Activated naive CD8-positive, alpha-beta T cell treated with anti-CD3 and anti-CD28 coated beads, Interleukin-2, amount 50 U/mL, for 24 hours (primary cell): Measurements from ENCODE around the gene ARHGAP24.
"Not testable (repeated sequence)": the region's sequence is repeated elsewhere in the genome, so short reads cannot be mapped to it uniquely, and the experiment has no call there.

ENCODE experiments used
- ATAC-seq: fragments of 150-1000 bp; cut with Tn5 transposase; one replicate; pipeline ENCODE4 v1.10.0; 2021
- DNase-seq: peaks from one replicate; pipeline ENCODE4 v3.0.0; 2021
- H3K27ac Mint-ChIP-seq: one replicate; pipeline ENCODE4 v1.8.0; 2021; ENCODE audit warnings: mild to moderate bottlenecking, mixed read lengths
- H3K27me3 Mint-ChIP-seq: one replicate; pipeline ENCODE4 v1.8.0; 2021; ENCODE audit warnings: mixed read lengths
- H3K36me3 Mint-ChIP-seq: one replicate; pipeline ENCODE4 v1.8.0; 2021; ENCODE audit warnings: low read depth, mixed read lengths
- H3K4me1 Mint-ChIP-seq: one replicate; pipeline ENCODE4 v1.8.0; 2021; ENCODE audit warnings: mixed read lengths
- H3K4me3 Mint-ChIP-seq: one replicate; pipeline ENCODE4 v1.8.0; 2021; ENCODE audit warnings: mild to moderate bottlenecking, moderate library complexity, mixed read lengths
- H3K9me3 Mint-ChIP-seq: one replicate; pipeline ENCODE4 v1.8.0; 2021; ENCODE audit warnings: mixed read lengths

ARHGAP24 gene

GRCh38 chr4:85659610-85660218 is 184.8 kb downstream of the ARHGAP24 start:
- Mint-ChIP-seq H3K9me3 (no peaks in the 10 kb centered on the region), H3K4me3 (no peak overlapping the region), H3K4me1 (peaks cover 4% of the 10 kb centered on the region), H3K27ac (no peak overlapping the region), H3K27me3 (no peaks in the 10 kb centered on the region), H3K36me3 (no peaks in the 10 kb centered on the region)
- no peak for ATAC-seq
- no peak for DNase-seq

DNA sequence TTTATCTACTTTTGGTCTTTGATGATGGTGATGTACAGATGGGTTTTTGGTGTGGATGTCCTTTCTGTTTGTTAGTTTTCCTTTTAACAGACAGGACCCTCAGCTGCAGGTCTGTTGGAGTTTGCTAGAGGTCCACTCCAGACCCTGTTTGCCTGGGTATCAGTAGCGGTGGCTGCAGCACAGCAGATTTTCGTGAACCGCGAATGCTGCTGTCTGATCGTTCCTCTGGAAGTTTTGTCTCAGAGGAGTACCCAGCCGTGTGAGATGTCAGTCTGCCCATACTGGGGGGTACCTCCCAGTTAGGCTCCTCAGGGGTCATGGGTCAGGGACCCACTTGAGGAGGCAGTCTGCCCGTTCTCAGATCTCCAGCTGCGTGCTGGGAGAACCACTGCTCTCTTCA is 191.7 kb downstream of the ARHGAP24 start:
- ATAC-seq, H3K27me3 Mint-ChIP-seq, H3K27ac Mint-ChIP-seq, DNase-seq, H3K4me3 Mint-ChIP-seq, H3K9me3 Mint-ChIP-seq, H3K36me3 Mint-ChIP-seq, H3K4me1 Mint-ChIP-seq: not testable (repeated sequence)

- H3K9me3 Mint-ChIP-seq, result peaks cover 9% of the 10 kb centered on the region
- H3K4me3 Mint-ChIP-seq, result no peak overlapping the region
- no peaks in the 10 kb centered on the region for H3K27me3 Mint-ChIP-seq
- no peak overlapping the region for H3K27ac Mint-ChIP-seq
- DNase-seq (no peak), ATAC-seq (no peak)
- H3K4me1 Mint-ChIP-seq, result peaks cover 2% of the 10 kb centered on the region
- no peaks in the 10 kb centered on the region for H3K36me3 Mint-ChIP-seq
Observed at GRCh38 chr4:85669204-85669603, 194.3 kb downstream of the ARHGAP24 start.

GRCh38 chr4:85669992-85670548 is 195.1 kb downstream of the ARHGAP24 start:
- Mint-ChIP-seq H3K9me3 (peaks cover 9% of the 10 kb centered on the region), H3K27me3 (no peaks in the 10 kb centered on the region), H3K36me3 (no peaks in the 10 kb centered on the region)

DNA sequence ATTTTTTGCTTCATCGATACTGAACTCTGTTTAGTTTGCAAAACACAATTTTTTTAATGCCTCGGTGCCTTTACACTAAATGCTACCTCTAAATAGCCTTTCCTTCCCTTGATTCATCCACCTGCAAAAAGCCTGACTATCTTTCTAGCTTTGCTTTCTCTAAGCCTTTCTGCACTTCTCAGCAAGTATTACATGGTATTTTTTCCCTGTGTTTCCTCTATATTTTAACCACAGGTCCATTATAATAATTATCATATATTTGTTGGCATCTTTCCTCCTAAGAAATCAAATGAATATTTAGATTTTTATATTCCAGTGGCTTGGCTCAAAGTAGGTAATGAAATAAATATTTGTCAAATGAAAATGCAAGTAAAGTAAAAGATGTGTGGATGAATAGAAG is 196.2 kb downstream of the ARHGAP24 start:
- H3K27me3 Mint-ChIP-seq, result no peaks in the 10 kb centered on the region
- no peak for ATAC-seq
- H3K4me3 Mint-ChIP-seq, result no peak overlapping the region
- DNase-seq, result no peak
- peaks cover 2% of the 10 kb centered on the region for H3K4me1 Mint-ChIP-seq
- no peaks in the 10 kb centered on the region for H3K36me3 Mint-ChIP-seq
- H3K9me3 Mint-ChIP-seq, result peaks cover 9% of the 10 kb centered on the region
- H3K27ac Mint-ChIP-seq, result no peak overlapping the region

More at GRCh38 chr4:85669992-85670548, 195.1 kb downstream of the ARHGAP24 start:
- H3K4me1 Mint-ChIP-seq, result peaks cover 2% of the 10 kb centered on the region
- H3K4me3 Mint-ChIP-seq, result no peak overlapping the region
- DNase-seq (no peak), ATAC-seq (no peak)
- H3K27ac Mint-ChIP-seq, result no peak overlapping the region

DNA sequence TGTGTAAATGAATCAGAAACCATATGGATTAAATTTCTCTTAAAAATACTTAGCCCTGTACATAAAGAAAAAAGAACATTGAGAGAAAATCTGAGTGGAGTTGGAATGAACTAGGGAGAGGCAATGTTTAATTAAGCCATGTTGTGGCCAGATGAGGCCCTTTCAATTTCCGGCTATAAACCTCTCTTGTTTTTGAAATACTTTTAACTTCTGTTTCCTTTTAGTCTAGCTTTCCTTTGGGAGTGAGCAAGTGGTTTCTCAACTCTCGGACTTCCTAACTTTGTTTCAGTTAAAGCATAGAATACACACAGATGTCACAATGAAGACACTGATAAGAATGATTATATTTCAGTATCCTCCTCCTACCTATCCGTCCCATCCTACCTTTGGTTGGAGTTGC is 197.2 kb downstream of the ARHGAP24 start:
- ATAC-seq (no peak), DNase-seq (no peak)
- peaks cover 13% of the 10 kb centered on the region for H3K9me3 Mint-ChIP-seq
- H3K27me3 Mint-ChIP-seq, result no peaks in the 10 kb centered on the region
- peaks cover 2% of the 10 kb centered on the region for H3K4me1 Mint-ChIP-seq
- no peaks in the 10 kb centered on the region for H3K36me3 Mint-ChIP-seq
- no peak overlapping the region for H3K27ac Mint-ChIP-seq
- no peak overlapping the region for H3K4me3 Mint-ChIP-seq

GRCh38 chr4:85672959-85673358 is 198.0 kb downstream of the ARHGAP24 start:
- Mint-ChIP-seq H3K4me1 (peaks cover 2% of the 10 kb centered on the region), H3K9me3 (peaks cover 13% of the 10 kb centered on the region), H3K27me3 (no peaks in the 10 kb centered on the region), H3K36me3 (no peaks in the 10 kb centered on the region), H3K4me3 (no peak overlapping the region), H3K27ac (no peak overlapping the region)
- ATAC-seq (no peak), DNase-seq (no peak)

DNA sequence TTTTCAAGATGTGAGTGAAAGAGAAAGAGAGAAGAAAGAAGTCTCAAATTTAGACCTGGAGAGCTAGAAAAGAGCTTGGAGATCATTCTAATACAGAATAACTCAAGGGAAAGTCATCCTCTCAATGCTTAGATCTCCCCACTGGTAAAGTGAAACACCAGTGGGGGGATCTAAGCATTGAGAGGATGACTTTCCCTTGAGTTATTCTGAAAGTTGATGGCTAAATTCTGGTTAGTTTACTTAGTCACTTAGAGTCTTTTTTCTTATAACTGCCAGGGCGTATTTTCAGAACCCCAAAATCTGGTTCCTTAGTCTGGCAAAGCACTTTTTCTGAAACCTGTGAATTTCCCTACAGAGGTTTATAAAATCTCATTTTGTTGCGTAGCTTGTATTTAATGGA is 198.6 kb downstream of the ARHGAP24 start:
- H3K4me1 Mint-ChIP-seq, result peaks cover 2% of the 10 kb centered on the region
- no peaks in the 10 kb centered on the region for H3K27me3 Mint-ChIP-seq
- peaks cover 7% of the 10 kb centered on the region for H3K9me3 Mint-ChIP-seq
- ATAC-seq, result no peak
- no peak overlapping the region for H3K4me3 Mint-ChIP-seq
- H3K27ac Mint-ChIP-seq, result no peak overlapping the region
- no peaks in the 10 kb centered on the region for H3K36me3 Mint-ChIP-seq
- DNase-seq, result no peak

DNA sequence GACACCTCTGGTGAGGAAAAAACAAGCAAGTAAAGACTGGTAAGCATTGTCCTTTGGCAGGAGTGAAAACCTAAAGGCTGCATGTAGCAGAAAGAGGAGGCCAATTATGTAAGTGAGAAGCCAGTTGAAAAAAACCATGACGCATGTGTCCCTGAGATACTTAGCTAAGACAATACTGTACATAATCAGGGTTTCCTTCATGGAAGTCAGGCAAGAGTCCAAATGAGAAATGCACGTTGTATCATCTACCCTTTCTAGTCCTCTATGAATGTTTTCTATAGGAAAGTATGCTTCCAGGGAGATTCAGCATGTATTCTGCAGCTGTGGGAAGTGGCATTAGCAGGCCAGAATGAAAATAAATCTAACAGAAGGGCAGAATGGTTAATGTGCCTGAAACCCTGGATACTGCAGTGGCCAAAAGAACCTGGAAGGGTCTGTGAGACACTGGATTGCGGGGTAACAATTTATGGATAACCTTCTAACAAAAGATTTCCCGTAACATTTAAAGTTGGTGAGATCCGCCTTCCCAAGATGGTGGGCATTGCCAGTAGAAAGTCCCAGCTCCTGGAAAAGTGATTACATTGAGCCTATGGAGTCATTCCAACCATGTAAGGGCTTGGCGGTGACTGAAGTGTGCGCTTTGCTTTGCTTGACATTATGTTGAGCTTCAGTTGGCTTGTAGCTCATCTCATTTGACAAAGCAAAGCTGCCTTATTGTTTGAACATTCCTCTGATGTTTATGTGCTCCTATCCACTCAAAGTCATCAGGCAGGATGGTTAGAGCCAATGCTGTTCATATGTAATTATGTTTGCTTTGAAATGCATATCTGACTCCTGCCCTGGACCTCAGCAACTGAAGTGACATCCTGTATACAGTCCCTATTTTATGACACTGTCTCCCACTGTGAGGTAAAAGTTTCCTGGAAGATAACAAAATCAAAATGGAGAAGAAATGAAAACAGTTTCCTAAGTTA is 200.4 kb downstream of the ARHGAP24 start:
- Mint-ChIP-seq H3K9me3 (peaks cover 10% of the 10 kb centered on the region), H3K4me3 (no peak overlapping the region), H3K36me3 (no peaks in the 10 kb centered on the region), H3K27me3 (no peaks in the 10 kb centered on the region), H3K27ac (no peak overlapping the region), H3K4me1 (peaks cover 3% of the 10 kb centered on the region)
- DNase-seq (no peak), ATAC-seq (no peak)

DNA sequence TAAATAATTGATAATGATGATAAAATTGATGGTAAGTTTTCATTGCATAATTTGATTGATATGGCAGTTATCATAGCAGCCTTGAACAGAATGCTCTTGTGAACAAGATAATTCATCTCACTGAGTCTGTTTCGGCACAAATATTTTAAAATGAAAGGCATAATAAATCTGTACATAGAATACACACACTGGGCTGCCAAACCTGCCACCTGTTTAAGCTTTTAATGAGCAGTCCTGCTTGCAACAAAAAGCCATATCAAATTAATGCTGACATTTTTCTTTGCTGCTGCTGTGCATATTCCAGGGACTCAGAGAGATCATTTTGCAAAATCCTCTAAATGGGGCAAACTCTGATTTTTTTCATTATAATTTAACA is 201.1 kb downstream of the ARHGAP24 start:
- H3K27me3 Mint-ChIP-seq, result no peaks in the 10 kb centered on the region
- ATAC-seq, result no peak
- H3K4me1 Mint-ChIP-seq, result peaks cover 3% of the 10 kb centered on the region
- H3K36me3 Mint-ChIP-seq, result no peaks in the 10 kb centered on the region
- DNase-seq, result no peak
- no peak overlapping the region for H3K4me3 Mint-ChIP-seq
- H3K27ac Mint-ChIP-seq, result no peak overlapping the region
- peaks cover 10% of the 10 kb centered on the region for H3K9me3 Mint-ChIP-seq

DNA sequence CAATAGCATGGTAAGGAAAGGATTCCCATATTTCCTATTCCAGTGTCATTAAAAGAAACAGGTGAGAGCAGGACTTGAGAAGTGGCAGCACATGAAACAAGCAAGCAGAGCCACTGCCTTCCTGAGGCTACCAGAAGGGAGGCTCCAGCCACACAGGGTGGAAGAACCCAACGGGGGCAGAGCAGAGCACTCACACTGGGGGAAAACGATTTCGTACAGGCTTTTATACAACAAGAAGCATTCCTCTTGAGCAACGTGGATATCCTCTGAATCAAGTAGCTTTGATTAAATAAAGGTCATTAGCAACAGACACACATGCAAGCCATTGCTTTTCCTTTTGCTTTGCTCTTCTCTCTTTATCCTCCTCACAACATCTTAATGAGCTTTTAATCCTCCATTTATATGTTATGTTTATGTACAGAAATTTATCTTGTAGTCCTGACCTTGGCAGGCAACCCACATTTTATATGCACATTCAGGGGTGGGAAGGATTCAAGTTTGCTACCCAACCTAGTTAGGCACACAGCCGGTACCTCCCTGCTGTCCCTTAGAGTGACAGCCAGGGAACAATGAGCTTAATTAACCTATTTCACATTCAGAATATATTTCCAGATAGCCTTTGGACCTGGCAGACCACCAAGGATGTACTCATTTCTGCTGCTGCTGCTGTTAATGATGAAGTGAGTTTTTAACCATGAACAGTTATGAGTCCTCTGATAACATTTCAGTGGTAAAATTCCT is 202.1 kb downstream of the ARHGAP24 start:
- no peak overlapping the region for H3K27ac Mint-ChIP-seq
- no peaks in the 10 kb centered on the region for H3K27me3 Mint-ChIP-seq
- ATAC-seq (no peak), DNase-seq (no peak)
- peaks cover 7% of the 10 kb centered on the region for H3K9me3 Mint-ChIP-seq
- H3K4me3 Mint-ChIP-seq, result no peak overlapping the region
- H3K36me3 Mint-ChIP-seq, result no peaks in the 10 kb centered on the region
- peaks cover 7% of the 10 kb centered on the region for H3K4me1 Mint-ChIP-seq

DNA sequence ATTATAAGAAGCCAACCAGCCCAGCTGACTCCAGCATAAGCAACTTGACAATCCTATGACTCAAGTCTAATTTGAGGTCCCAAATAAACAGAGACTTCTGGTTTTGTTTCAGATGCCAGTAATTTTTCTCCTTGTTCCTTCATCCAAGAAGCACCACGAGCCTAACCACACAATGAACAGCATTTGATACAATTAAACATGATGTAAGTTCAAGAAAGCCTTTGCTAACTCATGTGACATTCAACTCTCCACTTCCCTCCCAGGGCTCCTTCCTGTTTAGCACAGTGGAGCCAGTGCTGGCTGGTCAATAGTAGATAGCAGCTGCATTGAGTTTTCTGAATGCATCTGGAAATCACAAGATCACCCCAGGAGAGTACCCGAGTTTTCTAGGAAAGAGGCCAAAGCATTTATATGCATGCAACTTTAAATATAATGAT is 206.3 kb downstream of the ARHGAP24 start:
- Mint-ChIP-seq H3K27me3 (no peaks in the 10 kb centered on the region), H3K27ac (no peak overlapping the region), H3K9me3 (peaks cover 7% of the 10 kb centered on the region), H3K4me3 (no peak overlapping the region), H3K36me3 (no peaks in the 10 kb centered on the region), H3K4me1 (peaks cover 7% of the 10 kb centered on the region)
- ATAC-seq (no peak), DNase-seq (no peak)

GRCh38 chr4:85681921-85682320 is 207.0 kb downstream of the ARHGAP24 start:
- H3K36me3 Mint-ChIP-seq, result no peaks in the 10 kb centered on the region
- H3K4me1 Mint-ChIP-seq, result peaks cover 7% of the 10 kb centered on the region
- ATAC-seq (no peak), DNase-seq (no peak)
- no peaks in the 10 kb centered on the region for H3K27me3 Mint-ChIP-seq
- H3K4me3 Mint-ChIP-seq, result no peak overlapping the region
- no peak overlapping the region for H3K27ac Mint-ChIP-seq
- H3K9me3 Mint-ChIP-seq, result peaks cover 4% of the 10 kb centered on the region

DNA sequence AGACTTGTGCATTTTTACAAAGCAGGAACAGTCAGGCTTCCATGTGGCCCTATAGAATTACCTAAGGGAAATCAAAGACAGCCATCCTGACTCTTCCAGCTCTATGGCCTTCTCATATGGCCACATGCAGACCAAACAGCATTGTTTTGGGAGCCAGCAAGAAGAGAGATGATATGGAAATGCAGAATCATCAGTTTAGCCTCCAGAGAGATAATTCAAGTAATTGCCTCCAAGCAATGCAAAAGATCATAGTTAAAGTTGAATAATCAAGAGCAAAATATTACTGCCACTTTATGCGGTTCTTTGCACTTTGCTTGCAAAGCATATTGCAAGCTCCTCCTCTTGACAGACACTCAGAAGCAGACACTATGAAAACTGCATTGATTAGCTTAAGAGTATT is 207.4 kb downstream of the ARHGAP24 start:
- H3K4me3 Mint-ChIP-seq, result no peak overlapping the region
- H3K27me3 Mint-ChIP-seq, result no peaks in the 10 kb centered on the region
- peaks cover 7% of the 10 kb centered on the region for H3K4me1 Mint-ChIP-seq
- H3K27ac Mint-ChIP-seq, result no peak overlapping the region
- ATAC-seq (no peak), DNase-seq (no peak)
- H3K36me3 Mint-ChIP-seq, result no peaks in the 10 kb centered on the region
- peaks cover 4% of the 10 kb centered on the region for H3K9me3 Mint-ChIP-seq
